ENCODE results near the gene CIRBP.
A peak's percentile ranks its signal among the peaks of the same experiment; 100 is the strongest.

Gene CIRBP

GRCh38 chr19:1290196-1290702, 21.1 kb downstream of the CIRBP start:
- H3K4me2 ChIP-seq (ENCODE audit: low read length): no peak overlapping the region
- peaks cover 47% of the 10 kb centered on the region for H3K27me3 ChIP-seq (ENCODE audit: control insufficient read depth, low read length)
- no peaks in the 10 kb centered on the region for H3F3A ChIP-seq (ENCODE audit: control insufficient read depth, insufficient read depth)
- no peaks in the 10 kb centered on the region for H3K9me3 ChIP-seq (ENCODE audit: control insufficient read depth, insufficient read depth, low read length)
- no peak overlapping the region for H3K4me3 ChIP-seq (ENCODE audit: low read length)
- no peaks in the 10 kb centered on the region for H4K20me1 ChIP-seq (ENCODE audit: control insufficient read depth, insufficient read depth, low read depth, low read length)
- H3K9me2 ChIP-seq (replicated peaks; ENCODE audit: control insufficient read depth, low read length): no peaks in the 10 kb centered on the region
- H3K4me1 ChIP-seq (ENCODE audit: control insufficient read depth, low read length): peaks cover 16% of the 10 kb centered on the region
- no peaks in the 10 kb centered on the region for H3K79me2 ChIP-seq (ENCODE audit: control insufficient read depth, low read length)
- H3K27ac ChIP-seq (ENCODE audit: low read depth, low read length): no peak overlapping the region
- TF ChIP-seq EZH2phosphoT487 (IDR thresholded peaks at IDR 0.05; ENCODE audit: borderline replicate concordance, low read length): no peak
- TF ChIP-seq, protein P1, sequence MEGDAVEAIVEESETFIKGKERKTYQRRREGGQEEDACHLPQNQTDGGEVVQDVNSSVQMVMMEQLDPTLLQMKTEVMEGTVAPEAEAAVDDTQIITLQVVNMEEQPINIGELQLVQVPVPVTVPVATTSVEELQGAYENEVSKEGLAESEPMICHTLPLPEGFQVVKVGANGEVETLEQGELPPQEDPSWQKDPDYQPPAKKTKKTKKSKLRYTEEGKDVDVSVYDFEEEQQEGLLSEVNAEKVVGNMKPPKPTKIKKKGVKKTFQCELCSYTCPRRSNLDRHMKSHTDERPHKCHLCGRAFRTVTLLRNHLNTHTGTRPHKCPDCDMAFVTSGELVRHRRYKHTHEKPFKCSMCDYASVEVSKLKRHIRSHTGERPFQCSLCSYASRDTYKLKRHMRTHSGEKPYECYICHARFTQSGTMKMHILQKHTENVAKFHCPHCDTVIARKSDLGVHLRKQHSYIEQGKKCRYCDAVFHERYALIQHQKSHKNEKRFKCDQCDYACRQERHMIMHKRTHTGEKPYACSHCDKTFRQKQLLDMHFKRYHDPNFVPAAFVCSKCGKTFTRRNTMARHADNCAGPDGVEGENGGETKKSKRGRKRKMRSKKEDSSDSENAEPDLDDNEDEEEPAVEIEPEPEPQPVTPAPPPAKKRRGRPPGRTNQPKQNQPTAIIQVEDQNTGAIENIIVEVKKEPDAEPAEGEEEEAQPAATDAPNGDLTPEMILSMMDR (IDR thresholded peaks at IDR 0.05; ENCODE audit: low read depth, low read length, poor library complexity, severe bottlenecking): no peak
- H3K36me3 ChIP-seq (ENCODE audit: control insufficient read depth, low read length): no peaks in the 10 kb centered on the region

DNA sequence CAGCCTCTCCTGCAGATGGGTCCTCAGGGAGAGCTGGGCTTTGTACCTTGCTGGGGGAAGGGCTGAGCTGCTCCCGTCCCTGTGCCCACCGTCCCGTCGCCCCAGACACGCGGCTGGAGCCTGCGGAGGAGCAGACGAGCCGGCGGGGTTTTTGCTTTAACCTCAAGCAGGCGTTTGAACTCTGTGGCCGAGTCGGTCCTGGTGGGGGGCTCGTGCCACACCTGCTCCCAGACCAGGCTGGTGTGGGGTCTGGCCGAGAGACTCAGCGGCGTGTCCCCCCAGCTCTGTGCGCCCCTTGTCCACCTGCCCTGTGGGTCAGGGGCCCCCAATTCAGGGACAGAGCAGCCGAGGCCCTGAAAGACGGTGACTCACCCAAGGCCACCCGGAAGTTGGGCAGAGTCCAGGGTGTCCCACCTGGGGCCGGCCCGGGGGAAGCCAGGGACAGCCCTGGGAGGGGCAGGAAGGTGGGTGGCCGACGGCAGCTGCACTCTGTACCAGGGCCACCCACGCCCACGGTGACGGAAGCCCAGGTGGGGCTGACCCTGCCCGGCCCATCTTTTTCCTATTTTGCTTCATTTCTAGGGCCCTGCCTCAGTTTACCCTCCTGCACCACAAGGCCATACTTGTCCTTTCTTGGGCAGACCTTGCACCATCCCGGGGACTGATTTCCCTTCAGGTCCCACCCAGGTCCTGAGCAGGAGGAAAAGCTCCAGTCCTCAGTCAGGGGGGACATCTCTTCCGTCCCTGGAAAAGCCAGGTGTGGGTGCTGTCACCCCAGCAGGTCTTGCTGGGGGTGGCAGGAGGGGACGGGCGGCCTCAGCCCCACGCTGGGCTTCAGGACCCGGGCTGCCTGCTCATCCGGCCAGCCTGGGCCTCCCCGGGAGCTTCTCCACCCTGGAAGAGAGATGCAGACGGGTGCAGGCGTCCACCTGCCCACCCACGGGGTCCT, 21.8 kb downstream of the CIRBP start:
- Histone ChIP-seq H3K9me3 (ENCODE audit: control insufficient read depth, insufficient read depth, low read length) (no peaks in the 10 kb centered on the region), H4K20me1 (ENCODE audit: control insufficient read depth, insufficient read depth, low read depth, low read length) (no peaks in the 10 kb centered on the region), H3K4me1 (ENCODE audit: control insufficient read depth, low read length) (peaks cover 17% of the 10 kb centered on the region), H3K4me2 (ENCODE audit: low read length) (no peak overlapping the region), H3K79me2 (ENCODE audit: control insufficient read depth, low read length) (no peaks in the 10 kb centered on the region), H3F3A (ENCODE audit: control insufficient read depth, insufficient read depth) (no peaks in the 10 kb centered on the region), H3K36me3 (ENCODE audit: control insufficient read depth, low read length) (no peaks in the 10 kb centered on the region), H3K9me2 (replicated peaks; ENCODE audit: control insufficient read depth, low read length) (no peaks in the 10 kb centered on the region), H3K27ac (ENCODE audit: low read depth, low read length) (no peak overlapping the region), H3K4me3 (ENCODE audit: low read length) (no peak overlapping the region), H3K27me3 (ENCODE audit: control insufficient read depth, low read length) (peaks cover 45% of the 10 kb centered on the region)
- TF ChIP-seq, protein P1 (IDR thresholded peaks at IDR 0.05; ENCODE audit: low read depth, low read length, poor library complexity, severe bottlenecking): no peak
- no peak for TF ChIP-seq EZH2phosphoT487 (IDR thresholded peaks at IDR 0.05; ENCODE audit: borderline replicate concordance, low read length)

- H3K36me3 ChIP-seq (ENCODE audit: control insufficient read depth, low read length): no peaks in the 10 kb centered on the region
- no peak overlapping the region for H3K27ac ChIP-seq (ENCODE audit: low read depth, low read length)
- H3K4me2 ChIP-seq (ENCODE audit: low read length): peak overlapping the region; percentile 67
- no peaks in the 10 kb centered on the region for H3K9me3 ChIP-seq (ENCODE audit: control insufficient read depth, insufficient read depth, low read length)
- peaks cover 21% of the 10 kb centered on the region for H3K4me1 ChIP-seq (ENCODE audit: control insufficient read depth, low read length)
- H3K9me2 ChIP-seq (replicated peaks; ENCODE audit: control insufficient read depth, low read length): no peaks in the 10 kb centered on the region
- H3F3A ChIP-seq (ENCODE audit: control insufficient read depth, insufficient read depth): no peaks in the 10 kb centered on the region
- no peaks in the 10 kb centered on the region for H3K79me2 ChIP-seq (ENCODE audit: control insufficient read depth, low read length)
- no peak for TF ChIP-seq EZH2phosphoT487 (IDR thresholded peaks at IDR 0.05; ENCODE audit: borderline replicate concordance, low read length)
- TF ChIP-seq, protein P1 (IDR thresholded peaks at IDR 0.05; ENCODE audit: low read depth, low read length, poor library complexity, severe bottlenecking): no peak
- H4K20me1 ChIP-seq (ENCODE audit: control insufficient read depth, insufficient read depth, low read depth, low read length): no peaks in the 10 kb centered on the region
- H3K27me3 ChIP-seq (ENCODE audit: control insufficient read depth, low read length): peaks cover 43% of the 10 kb centered on the region
- peak overlapping the region; percentile 52 for H3K4me3 ChIP-seq (ENCODE audit: low read length)
Measured at GRCh38 chr19:1291761-1292418, 22.8 kb downstream of the CIRBP start.

Data from DOHH2 (cell line).